Activated naive CD8-positive, alpha-beta T cell treated with anti-CD3 and anti-CD28 coated beads, Interleukin-2, amount 50 U/mL, for 16 hours (primary cell): ENCODE data around the gene KANSL2.
A peak's percentile ranks its signal among the peaks of the same experiment; 100 is the strongest.
"Not testable (repeated sequence)": the region's sequence is repeated elsewhere in the genome, so short reads cannot be mapped to it uniquely, and the experiment has no call there.

Source experiments
- DNase-seq: peaks from one replicate; pipeline ENCODE4 v3.0.0-alpha.2; 2020; ENCODE audit warnings: low read depth, low spot score

The KANSL2 gene

GRCh38 chr12:48681710-48682532 is at the start of gene KANSL2:
Gene KANSL2, minus strand, starts transcription at chr12:48682238. Its CDS starts 606 bp downstream, at chr12:48681632.
- peak; percentile 96 for DNase-seq

- DNase-seq = no peak
These were observed 46.8 kb upstream of the KANSL2 start for GRCh38 chr12:48728807-48729206.

- DNase-seq = not testable (repeated sequence)
These were observed 38.7 kb upstream of the KANSL2 start for GRCh38 chr12:48720737-48721136.

- DNase-seq = not testable (repeated sequence)
These were observed 38.1 kb upstream of the KANSL2 start for GRCh38 chr12:48720171-48720570.

- DNase-seq = not testable (repeated sequence)
These were observed 37.0 kb upstream of the KANSL2 start for GRCh38 chr12:48719002-48719401.

- DNase-seq = no peak
These were observed 35.2 kb upstream of the KANSL2 start for GRCh38 chr12:48717252-48717695.

GRCh38 chr12:48716493-48717251 is 34.6 kb upstream of the KANSL2 start, which contains the start of gene CCNT1:
Gene CCNT1, minus strand, starts transcription at chr12:48716707. Its CDS starts 32 bp downstream, at chr12:48716675.
- DNase-seq = peak; percentile 96

GRCh38 chr12:48716168-48716492 is 34.1 kb upstream of the KANSL2 start:
- DNase-seq = no peak

- no peak for DNase-seq
These were observed 30.2 kb upstream of the KANSL2 start for GRCh38 chr12:48712209-48712608.

GRCh38 chr12:48698822-48699221 is 16.8 kb upstream of the KANSL2 start:
- DNase-seq = not testable (repeated sequence)

- DNase-seq = no peak
These were observed 14.6 kb upstream of the KANSL2 start for GRCh38 chr12:48696626-48697025.

GRCh38 chr12:48695859-48696258 is 13.8 kb upstream of the KANSL2 start:
- DNase-seq = no peak

- DNase-seq = no peak
These were observed 12.0 kb upstream of the KANSL2 start for GRCh38 chr12:48694038-48694437.

- no peak for DNase-seq
These were observed 11.5 kb upstream of the KANSL2 start for GRCh38 chr12:48693572-48693971.

GRCh38 chr12:48691826-48692487 is 9.9 kb upstream of the KANSL2 start:
- DNase-seq = no peak

- no peak for DNase-seq
These were observed 9.0 kb upstream of the KANSL2 start for GRCh38 chr12:48690990-48691389.

GRCh38 chr12:48690436-48690835 is 8.4 kb upstream of the KANSL2 start:
- DNase-seq = no peak

- no peak for DNase-seq
These were observed 6.8 kb upstream of the KANSL2 start for GRCh38 chr12:48688836-48689235.

- no peak for DNase-seq
These were observed 5.6 kb upstream of the KANSL2 start for GRCh38 chr12:48687592-48687991.

- no peak for DNase-seq
These were observed 4.7 kb upstream of the KANSL2 start for GRCh38 chr12:48686615-48687334.

GRCh38 chr12:48686037-48686595 is 4.1 kb upstream of the KANSL2 start:
- DNase-seq = no peak
